Upper lobe of right lung (tissue), 1 donor: ENCODE measurements around the gene CDK14. TPM values are rescaled to one million over a fixed set of nuclear protein-coding genes. Genes with fewer than 3 reads are reported as not detected.
"Not testable (repeated sequence)": the region's sequence is repeated elsewhere in the genome, so short reads cannot be mapped to it uniquely, and the experiment has no call there.

Experiments used
- ATAC-seq: fragments of 200-7000 bp; cut with Tn5 transposase; one replicate; pipeline ENCODE4 v1.9.1; 2020; ENCODE audit warnings: mild to moderate bottlenecking, moderate library complexity
- DNase-seq: peaks from one replicate; pipeline ENCODE4 v3.0.0-alpha.2; 2020
- H3K27ac ChIP-seq: fragments of 200-600 bp; one replicate; pipeline ENCODE4 v1.8.0; 2022
- H3K27me3 ChIP-seq: fragments of 200-600 bp; one replicate; pipeline ENCODE4 v1.8.0; 2022; ENCODE audit warnings: mild to moderate bottlenecking
- H3K36me3 ChIP-seq: fragments of 200-600 bp; one replicate; pipeline ENCODE4 v1.8.0; 2022
- H3K4me1 ChIP-seq: fragments of 200-600 bp; one replicate; pipeline ENCODE4 v1.8.0; 2022
- H3K4me3 ChIP-seq: fragments of 200-600 bp; one replicate; pipeline ENCODE4 v1.8.0; 2022; ENCODE audit warnings: mild to moderate bottlenecking
- H3K9me3 ChIP-seq: fragments of 200-600 bp; one replicate; pipeline ENCODE4 v1.8.0; 2022
- intact Hi-C: fragments of 100-400 bp; cut with DNase I; formaldehyde crosslinking; loops from one replicate; pipeline ENCODE4 v1.11.0; 2022
- total RNA-seq: library from RNA; stranded (reverse); fragmentation: NEBNext Ultra II Directional; extraction: Animal tissue kit (Norgen Biotek cat#: 25700); gene quantifications from one replicate; pipeline ENCODE4 v1.2.1, GENCODE V29; 2021
- TF ChIP-seq, protein P1 (sequence below): fragments of 200-600 bp; IDR thresholded peaks from one replicate; pipeline ENCODE4 v1.8.0; 2022; ENCODE audit warnings: antibody characterized with exemption
- donor health status: DM: no; HTN: yes; CAD: no; lungs with severe emphysema.

CDK14 gene
- total RNA-seq, 1 donor from 2014 or later: 47.2 TPM

DNA sequence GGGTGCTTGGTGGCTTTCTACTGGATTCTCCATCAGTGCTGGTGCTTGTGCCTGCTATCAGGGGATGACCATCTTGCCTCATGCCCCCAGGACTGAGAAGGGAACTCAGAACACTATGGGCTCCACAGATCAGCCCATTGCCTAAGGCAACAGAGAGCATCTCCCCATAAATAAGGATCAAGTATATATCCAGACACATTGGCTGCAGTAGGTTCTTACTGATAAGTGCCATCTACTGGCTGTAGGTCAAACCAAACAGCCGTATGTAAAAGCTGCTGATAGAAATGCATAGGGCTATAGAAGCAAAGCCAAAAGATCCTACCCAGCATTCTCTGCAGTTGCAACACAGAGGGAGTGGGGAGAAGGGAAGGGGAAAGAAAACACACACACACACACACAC lies 153.7 kb downstream of the CDK14 start:
- DNase-seq: no peak
- Histone ChIP-seq H3K4me1 (no peaks in the 10 kb centered on the region), H3K27me3 (no peaks in the 10 kb centered on the region), H3K36me3 (no peaks in the 10 kb centered on the region), H3K27ac (no peak overlapping the region), H3K9me3 (no peaks in the 10 kb centered on the region), H3K4me3 (no peak overlapping the region)
- intact Hi-C loops: no loop called here
- TF ChIP-seq, protein P1, sequence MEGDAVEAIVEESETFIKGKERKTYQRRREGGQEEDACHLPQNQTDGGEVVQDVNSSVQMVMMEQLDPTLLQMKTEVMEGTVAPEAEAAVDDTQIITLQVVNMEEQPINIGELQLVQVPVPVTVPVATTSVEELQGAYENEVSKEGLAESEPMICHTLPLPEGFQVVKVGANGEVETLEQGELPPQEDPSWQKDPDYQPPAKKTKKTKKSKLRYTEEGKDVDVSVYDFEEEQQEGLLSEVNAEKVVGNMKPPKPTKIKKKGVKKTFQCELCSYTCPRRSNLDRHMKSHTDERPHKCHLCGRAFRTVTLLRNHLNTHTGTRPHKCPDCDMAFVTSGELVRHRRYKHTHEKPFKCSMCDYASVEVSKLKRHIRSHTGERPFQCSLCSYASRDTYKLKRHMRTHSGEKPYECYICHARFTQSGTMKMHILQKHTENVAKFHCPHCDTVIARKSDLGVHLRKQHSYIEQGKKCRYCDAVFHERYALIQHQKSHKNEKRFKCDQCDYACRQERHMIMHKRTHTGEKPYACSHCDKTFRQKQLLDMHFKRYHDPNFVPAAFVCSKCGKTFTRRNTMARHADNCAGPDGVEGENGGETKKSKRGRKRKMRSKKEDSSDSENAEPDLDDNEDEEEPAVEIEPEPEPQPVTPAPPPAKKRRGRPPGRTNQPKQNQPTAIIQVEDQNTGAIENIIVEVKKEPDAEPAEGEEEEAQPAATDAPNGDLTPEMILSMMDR: no peak
- ATAC-seq: no peak

DNA sequence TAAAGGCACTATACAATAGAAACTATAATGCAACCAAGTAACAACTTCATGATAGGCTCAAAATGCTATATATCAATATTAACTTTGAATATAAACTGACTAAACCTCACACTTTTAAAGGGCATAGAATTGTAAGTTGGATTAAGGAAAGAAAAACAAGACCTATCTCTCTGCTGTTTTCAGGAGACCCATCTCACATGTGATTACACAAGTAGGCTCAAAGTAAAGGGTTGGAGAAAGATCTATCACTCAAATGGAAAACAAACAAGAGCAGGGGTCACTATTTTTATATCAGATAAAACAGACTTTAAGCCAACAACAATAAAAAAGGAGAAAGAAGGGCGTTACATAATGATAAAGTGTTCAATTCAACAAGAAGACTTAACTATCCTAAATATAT lies 155.5 kb downstream of the CDK14 start:
- TF ChIP-seq, protein P1: no peak
- intact Hi-C loops: no loop called here
- Histone ChIP-seq H3K27ac (no peak overlapping the region), H3K36me3 (no peaks in the 10 kb centered on the region), H3K9me3 (no peaks in the 10 kb centered on the region), H3K4me1 (no peaks in the 10 kb centered on the region), H3K27me3 (no peaks in the 10 kb centered on the region), H3K4me3 (no peak overlapping the region)
- ATAC-seq: no peak
- DNase-seq: no peak

DNA sequence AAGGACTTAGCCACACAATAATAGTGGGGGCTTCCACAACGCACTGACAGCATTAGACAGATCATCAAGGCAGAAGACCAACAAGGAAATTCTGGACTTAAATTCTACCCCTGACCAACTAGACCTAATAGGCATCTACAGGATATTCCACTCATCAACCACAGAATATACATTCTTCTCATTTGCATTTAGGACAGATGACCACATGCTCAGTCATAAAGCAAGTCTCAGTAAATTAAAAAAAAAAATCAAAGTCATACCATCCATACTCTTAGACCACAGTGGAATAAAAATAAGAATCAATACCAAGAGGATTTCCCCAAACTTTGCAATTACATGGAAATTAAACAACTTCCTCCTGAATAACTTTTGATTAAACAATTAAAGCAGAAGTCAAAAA lies 155.9 kb downstream of the CDK14 start:
- intact Hi-C loops: no loop called here

DNA sequence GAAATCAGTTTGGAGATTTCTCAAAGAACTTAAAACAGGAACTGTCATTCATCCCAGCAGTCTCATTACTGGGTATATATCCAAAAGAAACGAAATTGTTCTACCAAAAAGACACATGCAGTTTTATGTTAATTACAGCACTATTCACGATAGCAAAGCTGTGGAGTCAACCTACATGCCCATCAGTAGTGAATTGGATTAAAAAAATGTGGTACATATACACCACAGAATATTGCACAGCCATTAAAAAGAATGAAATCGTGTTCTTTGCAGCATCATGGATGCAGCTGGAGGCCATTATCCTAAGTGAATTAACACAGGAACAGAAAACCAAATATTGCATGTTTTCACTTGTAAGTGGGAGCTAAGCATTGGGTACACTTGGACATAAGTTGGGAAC lies 158.9 kb downstream of the CDK14 start:
- Histone ChIP-seq H3K36me3 (no peaks in the 10 kb centered on the region), H3K9me3 (no peaks in the 10 kb centered on the region), H3K27me3 (no peaks in the 10 kb centered on the region), H3K4me3 (no peak overlapping the region), H3K4me1 (no peaks in the 10 kb centered on the region), H3K27ac (no peak overlapping the region)
- ATAC-seq (no peak), DNase-seq (no peak)
- TF ChIP-seq, protein P1: no peak
- intact Hi-C loops: no loop called here

More for the DNA sequence above, 155.9 kb downstream of the CDK14 start:
- no peak overlapping the region for H3K4me3 ChIP-seq
- no peak overlapping the region for H3K27ac ChIP-seq
- TF ChIP-seq, protein P1: no peak
- no peaks in the 10 kb centered on the region for H3K27me3 ChIP-seq
- no peaks in the 10 kb centered on the region for H3K4me1 ChIP-seq
- no peaks in the 10 kb centered on the region for H3K9me3 ChIP-seq
- DNase-seq: no peak
- ATAC-seq: no peak
- H3K36me3 ChIP-seq: no peaks in the 10 kb centered on the region

DNA sequence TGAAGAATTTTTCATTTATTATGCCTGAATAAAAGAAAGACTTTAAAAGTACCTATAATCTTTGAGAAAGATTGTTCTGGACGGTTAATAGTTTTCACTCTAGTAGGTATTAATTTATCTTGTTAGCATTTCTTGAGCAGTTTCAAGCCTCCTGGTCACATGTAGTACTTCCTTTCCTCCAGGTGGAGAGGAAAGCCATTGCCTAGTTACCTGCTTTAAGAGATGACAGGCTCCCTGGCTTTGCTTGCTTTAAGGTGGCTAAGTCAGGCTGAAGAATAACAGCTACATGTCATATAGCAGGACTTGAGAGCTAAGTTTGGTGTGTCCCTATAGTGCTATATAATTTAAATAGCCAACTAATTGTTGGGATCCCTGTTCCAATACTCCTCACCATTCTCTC lies 160.2 kb downstream of the CDK14 start:
- Histone ChIP-seq H3K27ac (no peak overlapping the region), H3K36me3 (no peaks in the 10 kb centered on the region), H3K9me3 (no peaks in the 10 kb centered on the region), H3K4me1 (no peaks in the 10 kb centered on the region), H3K27me3 (no peaks in the 10 kb centered on the region), H3K4me3 (no peak overlapping the region)
- no peak for ATAC-seq
- TF ChIP-seq, protein P1: no peak
- intact Hi-C loops: no loop called here
- no peak for DNase-seq

DNA sequence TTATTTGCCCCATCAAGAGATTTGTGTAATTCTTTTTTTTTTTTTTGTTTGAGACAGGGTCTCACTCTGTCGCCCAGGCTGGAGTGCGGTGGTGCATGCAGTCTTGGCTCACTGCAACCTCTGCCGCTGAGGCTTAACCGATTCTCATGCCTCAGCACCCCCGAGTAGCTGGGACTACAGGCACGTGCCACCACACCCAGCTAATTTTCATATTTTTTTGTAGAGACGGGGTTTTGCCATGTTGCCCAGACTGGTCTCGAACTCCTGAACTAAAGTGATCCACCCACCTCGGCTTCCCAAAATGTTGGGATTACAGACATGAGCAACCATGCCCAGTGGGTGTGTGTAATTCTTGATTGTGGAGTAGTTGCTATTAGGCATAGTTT lies 161.4 kb downstream of the CDK14 start:
- H3K27ac ChIP-seq, H3K36me3 ChIP-seq, intact Hi-C loops, ATAC-seq, H3K4me3 ChIP-seq, H3K9me3 ChIP-seq, H3K27me3 ChIP-seq, H3K4me1 ChIP-seq, DNase-seq: not testable (repeated sequence)
